Stomach (tissue), 4 donors: ENCODE measurements around the gene CHST11.

Experiments
- EP300 ChIP-seq: sonication (generic); formaldehyde crosslinking; IDR thresholded peaks from one replicate; pipeline ENCODE4 v1.6.1; 2017; ENCODE audit warnings: antibody characterized with exemption
- POLR2A ChIP-seq, 4 donors: fragments of 450-650 bp; IDR thresholded peaks; one replicate each; pipeline ENCODE4 v1.6.1; 2016; ENCODE audit warnings: antibody characterized with exemption in 4 of 4, control low read depth in 2 of 4, mild to moderate bottlenecking in 1 of 4, moderate library complexity in 1 of 4
- POLR2AphosphoS5 ChIP-seq, 3 donors: sonication (generic); formaldehyde crosslinking; IDR thresholded peaks; one replicate each; pipeline ENCODE4 v1.6.1; 2016; ENCODE audit warnings: antibody characterized with exemption in 3 of 3
- TF ChIP-seq, protein P1 (sequence below), 7 experiments: fragments of 450-650 bp in 4 of 7; fragments of 200-600 bp in 3 of 7; sonication (generic) in 3 of 7; IDR thresholded peaks; one replicate each; pipeline ENCODE4 v1.5.1; 2016 to 2019; ENCODE audit warnings: antibody characterized with exemption in 7 of 7, control low read depth in 2 of 7, mild to moderate bottlenecking in 1 of 7

GRCh38 chr12:104477510-104478390 lies 21.0 kb downstream of the CHST11 start:
- TF ChIP-seq POLR2AphosphoS5 (IDR thresholded peaks at IDR 0.05) (no peak), POLR2A (IDR thresholded peaks at IDR 0.05) (no peak), EP300 (no peak)
- TF ChIP-seq, protein P1, sequence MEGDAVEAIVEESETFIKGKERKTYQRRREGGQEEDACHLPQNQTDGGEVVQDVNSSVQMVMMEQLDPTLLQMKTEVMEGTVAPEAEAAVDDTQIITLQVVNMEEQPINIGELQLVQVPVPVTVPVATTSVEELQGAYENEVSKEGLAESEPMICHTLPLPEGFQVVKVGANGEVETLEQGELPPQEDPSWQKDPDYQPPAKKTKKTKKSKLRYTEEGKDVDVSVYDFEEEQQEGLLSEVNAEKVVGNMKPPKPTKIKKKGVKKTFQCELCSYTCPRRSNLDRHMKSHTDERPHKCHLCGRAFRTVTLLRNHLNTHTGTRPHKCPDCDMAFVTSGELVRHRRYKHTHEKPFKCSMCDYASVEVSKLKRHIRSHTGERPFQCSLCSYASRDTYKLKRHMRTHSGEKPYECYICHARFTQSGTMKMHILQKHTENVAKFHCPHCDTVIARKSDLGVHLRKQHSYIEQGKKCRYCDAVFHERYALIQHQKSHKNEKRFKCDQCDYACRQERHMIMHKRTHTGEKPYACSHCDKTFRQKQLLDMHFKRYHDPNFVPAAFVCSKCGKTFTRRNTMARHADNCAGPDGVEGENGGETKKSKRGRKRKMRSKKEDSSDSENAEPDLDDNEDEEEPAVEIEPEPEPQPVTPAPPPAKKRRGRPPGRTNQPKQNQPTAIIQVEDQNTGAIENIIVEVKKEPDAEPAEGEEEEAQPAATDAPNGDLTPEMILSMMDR (IDR thresholded peaks at IDR 0.05), result no peak
